Osteoblast (primary cell): Measurements from ENCODE around the gene PLEKHG3. TPM values are rescaled to one million over a fixed set of nuclear protein-coding genes. Genes with fewer than 3 reads are reported as not detected.
A peak's percentile ranks its signal among the peaks of the same experiment; 100 is the strongest.

ENCODE experiments used
- DNase-seq: peaks from one replicate; pipeline ENCODE4 v3.0.0; 2011; ENCODE audit warnings: low spot score, mixed read lengths; ENCODE audit not compliant: insufficient read length; ENCODE audit errors: missing footprints
- H2AFZ ChIP-seq: 2 replicates; pipeline ENCODE4 v1.6.0; 2011; ENCODE audit warnings: mild to moderate bottlenecking, low read length
- H3K27ac ChIP-seq: 2 replicates; pipeline ENCODE4 v1.5.1; 2011; ENCODE audit warnings: mild to moderate bottlenecking, low read depth, low read length, moderate library complexity
- H3K27me3 ChIP-seq: 2 replicates; pipeline ENCODE4 v1.6.0; 2012; ENCODE audit warnings: mild to moderate bottlenecking, control low read depth, inconsistent platforms, low read length, moderate library complexity; ENCODE audit not compliant: insufficient read depth
- H3K36me3 ChIP-seq: 2 replicates; pipeline ENCODE4 v1.5.1; 2011; ENCODE audit warnings: mild to moderate bottlenecking, low read length, control low read depth, moderate library complexity; ENCODE audit not compliant: insufficient read depth
- H3K4me1 ChIP-seq: 2 replicates; pipeline ENCODE4 v1.5.1; 2011; ENCODE audit warnings: mild to moderate bottlenecking, low read length, control low read depth, moderate library complexity; ENCODE audit not compliant: insufficient read depth
- H3K4me2 ChIP-seq: 2 replicates; pipeline ENCODE4 v1.6.0; 2011; ENCODE audit warnings: mild to moderate bottlenecking, low read length; ENCODE audit not compliant: insufficient read depth
- H3K4me3 ChIP-seq: fragments of 200-600 bp; sonication (generic); 3 replicates; pipeline ENCODE4 v1.5.1; 2012; ENCODE audit warnings: mild to moderate bottlenecking, low read length, inconsistent platforms; ENCODE audit not compliant: insufficient read depth
- H3K79me2 ChIP-seq: 2 replicates; pipeline ENCODE4 v1.6.0; 2012; ENCODE audit warnings: mild to moderate bottlenecking, low read length, control low read depth, inconsistent platforms; ENCODE audit not compliant: insufficient read depth
- H3K9me3 ChIP-seq: 2 replicates; pipeline ENCODE4 v1.5.1; 2011; ENCODE audit warnings: low read depth, low read length, control low read depth
- H4K20me1 ChIP-seq: 2 replicates; pipeline ENCODE4 v1.6.0; 2012; ENCODE audit warnings: mild to moderate bottlenecking, low read length, control low read depth; ENCODE audit not compliant: insufficient read depth
- total RNA-seq: library from RNA; depleted of rRNA; stranded (reverse); fragments of >200 nt; gene quantifications from 2 replicates; pipeline ENCODE4 v1.2.3, GENCODE V29; 2012
- TF ChIP-seq, protein P1 (sequence below): IDR thresholded peaks from 2 replicates; pipeline ENCODE4 v1.5.1; 2011; ENCODE audit warnings: mild to moderate bottlenecking, low read depth, low read length, moderate library complexity; ENCODE audit errors: extremely low read depth

Gene PLEKHG3
- total RNA-seq, 1 donor, result 5.4 TPM

DNA sequence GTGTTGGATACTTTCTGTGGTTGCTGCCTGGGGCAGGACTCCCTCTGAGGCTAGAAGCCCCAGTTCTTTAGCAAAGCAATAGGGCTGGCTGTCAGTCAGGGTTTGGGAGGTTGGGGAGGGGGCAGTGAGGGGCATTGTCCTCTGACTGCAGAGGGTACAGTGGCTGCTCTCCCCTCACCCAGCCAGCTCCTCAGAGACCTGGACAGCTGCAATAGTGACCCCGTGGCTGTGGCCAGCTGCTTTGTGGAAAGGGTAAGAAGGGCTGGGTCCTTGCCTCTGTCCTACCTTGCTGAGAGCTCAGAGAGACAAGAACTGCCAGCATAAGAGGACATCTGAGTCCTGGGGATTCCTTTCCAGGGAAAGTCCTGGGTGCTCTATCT lies 25.8 kb downstream of the PLEKHG3 start:
- H3K27ac ChIP-seq, result no peak overlapping the region
- no peak overlapping the region for H3K4me2 ChIP-seq
- TF ChIP-seq, protein P1, sequence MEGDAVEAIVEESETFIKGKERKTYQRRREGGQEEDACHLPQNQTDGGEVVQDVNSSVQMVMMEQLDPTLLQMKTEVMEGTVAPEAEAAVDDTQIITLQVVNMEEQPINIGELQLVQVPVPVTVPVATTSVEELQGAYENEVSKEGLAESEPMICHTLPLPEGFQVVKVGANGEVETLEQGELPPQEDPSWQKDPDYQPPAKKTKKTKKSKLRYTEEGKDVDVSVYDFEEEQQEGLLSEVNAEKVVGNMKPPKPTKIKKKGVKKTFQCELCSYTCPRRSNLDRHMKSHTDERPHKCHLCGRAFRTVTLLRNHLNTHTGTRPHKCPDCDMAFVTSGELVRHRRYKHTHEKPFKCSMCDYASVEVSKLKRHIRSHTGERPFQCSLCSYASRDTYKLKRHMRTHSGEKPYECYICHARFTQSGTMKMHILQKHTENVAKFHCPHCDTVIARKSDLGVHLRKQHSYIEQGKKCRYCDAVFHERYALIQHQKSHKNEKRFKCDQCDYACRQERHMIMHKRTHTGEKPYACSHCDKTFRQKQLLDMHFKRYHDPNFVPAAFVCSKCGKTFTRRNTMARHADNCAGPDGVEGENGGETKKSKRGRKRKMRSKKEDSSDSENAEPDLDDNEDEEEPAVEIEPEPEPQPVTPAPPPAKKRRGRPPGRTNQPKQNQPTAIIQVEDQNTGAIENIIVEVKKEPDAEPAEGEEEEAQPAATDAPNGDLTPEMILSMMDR, result no peak
- no peaks in the 10 kb centered on the region for H3K36me3 ChIP-seq
- no peaks in the 10 kb centered on the region for H3K9me3 ChIP-seq
- no peaks in the 10 kb centered on the region for H4K20me1 ChIP-seq
- H3K27me3 ChIP-seq, result no peaks in the 10 kb centered on the region
- no peak overlapping the region for H2AFZ ChIP-seq
- no peak for DNase-seq
- peaks cover 5% of the 10 kb centered on the region for H3K4me1 ChIP-seq
- no peaks in the 10 kb centered on the region for H3K79me2 ChIP-seq
- H3K4me3 ChIP-seq, result no peak overlapping the region

DNA sequence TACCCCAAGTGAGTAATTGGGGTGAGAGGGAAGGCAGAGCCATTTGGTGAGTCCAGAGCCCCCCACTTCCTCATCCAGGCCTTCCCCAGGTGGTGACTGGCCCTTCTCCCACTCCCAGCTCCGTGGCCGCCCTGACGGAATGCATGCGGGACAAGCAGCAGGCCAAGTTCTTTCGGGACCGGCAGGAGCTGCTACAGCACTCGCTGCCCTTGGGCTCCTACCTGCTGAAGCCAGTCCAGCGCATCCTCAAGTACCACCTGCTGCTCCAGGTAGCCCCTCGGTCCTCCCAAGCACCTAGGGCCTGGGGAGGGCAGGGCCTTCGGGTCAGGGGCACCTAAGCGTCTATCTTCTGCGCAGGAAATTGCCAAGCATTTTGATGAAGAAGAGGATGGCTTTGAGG lies 26.5 kb downstream of the PLEKHG3 start:
- Histone ChIP-seq H3K4me1 (no peaks in the 10 kb centered on the region), H3K27ac (no peak overlapping the region), H3K4me3 (no peak overlapping the region), H3K79me2 (no peaks in the 10 kb centered on the region), H2AFZ (no peak overlapping the region), H3K9me3 (no peaks in the 10 kb centered on the region), H3K27me3 (no peaks in the 10 kb centered on the region), H3K4me2 (no peak overlapping the region), H4K20me1 (no peaks in the 10 kb centered on the region), H3K36me3 (no peaks in the 10 kb centered on the region)
- DNase-seq, result peak; percentile 46
- TF ChIP-seq, protein P1, result no peak

DNA sequence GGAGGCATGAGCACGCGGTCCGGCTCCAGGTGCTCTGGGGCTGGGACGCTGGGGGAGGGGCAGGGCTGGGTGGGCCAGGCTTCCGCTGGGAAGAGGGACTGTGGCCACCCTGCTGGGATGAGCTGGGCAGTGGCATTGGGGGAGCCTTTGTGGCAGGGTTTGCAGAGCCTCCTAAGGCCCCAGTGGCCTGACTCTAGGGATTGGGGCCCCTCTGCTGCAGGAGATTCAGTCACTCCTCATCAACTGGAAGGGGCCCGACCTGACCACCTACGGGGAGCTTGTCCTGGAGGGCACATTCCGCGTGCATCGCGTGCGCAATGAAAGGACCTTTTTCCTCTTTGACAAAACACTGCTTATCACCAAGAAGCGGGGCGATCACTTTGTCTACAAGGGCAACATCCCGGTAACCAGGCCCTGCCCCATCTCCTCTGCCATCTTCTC lies 26.9 kb downstream of the PLEKHG3 start:
- Histone ChIP-seq H3K4me3 (no peak overlapping the region), H3K9me3 (no peaks in the 10 kb centered on the region), H3K4me1 (no peaks in the 10 kb centered on the region), H3K27ac (no peak overlapping the region), H4K20me1 (no peaks in the 10 kb centered on the region), H3K27me3 (no peaks in the 10 kb centered on the region), H3K4me2 (no peak overlapping the region), H3K79me2 (no peaks in the 10 kb centered on the region), H3K36me3 (no peaks in the 10 kb centered on the region), H2AFZ (no peak overlapping the region)
- no peak for DNase-seq
- TF ChIP-seq, protein P1, result no peak

DNA sequence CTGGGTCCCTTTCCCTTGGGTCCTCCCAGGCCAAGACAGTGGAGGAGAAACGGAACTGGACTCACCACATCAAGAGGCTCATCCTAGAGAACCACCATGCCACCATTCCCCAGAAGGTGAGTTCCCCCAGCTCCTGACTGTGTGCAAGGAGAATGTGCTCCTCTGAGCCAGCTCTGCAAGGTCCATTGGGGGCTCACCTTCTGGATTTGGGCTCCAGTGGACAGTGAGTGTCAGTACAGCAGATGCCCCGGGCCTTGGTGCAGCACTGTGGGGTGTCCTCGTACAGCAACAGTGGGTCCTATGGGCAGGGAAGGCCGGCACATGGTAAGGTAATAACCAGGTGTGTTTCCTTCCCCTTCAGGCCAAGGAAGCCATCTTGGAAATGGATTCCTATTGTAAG lies 27.8 kb downstream of the PLEKHG3 start:
- no peaks in the 10 kb centered on the region for H4K20me1 ChIP-seq
- H3K4me1 ChIP-seq, result no peaks in the 10 kb centered on the region
- TF ChIP-seq, protein P1, result no peak
- no peak for DNase-seq
- no peak overlapping the region for H3K27ac ChIP-seq
- H2AFZ ChIP-seq, result no peak overlapping the region
- H3K27me3 ChIP-seq, result no peaks in the 10 kb centered on the region
- H3K4me2 ChIP-seq, result no peak overlapping the region
- no peaks in the 10 kb centered on the region for H3K36me3 ChIP-seq
- no peaks in the 10 kb centered on the region for H3K9me3 ChIP-seq
- no peak overlapping the region for H3K4me3 ChIP-seq
- H3K79me2 ChIP-seq, result no peaks in the 10 kb centered on the region
